Stimulated activated CD4-positive, alpha-beta T cell treated with anti-CD3 and anti-CD28 coated beads, TNF-alpha, amount 100 ng/mL, for 4 hours (primary cell): Measurements from ENCODE around the gene TCEA3.
A peak's percentile ranks its signal among the peaks of the same experiment; 100 is the strongest.
"Not testable (repeated sequence)": the region's sequence is repeated elsewhere in the genome, so short reads cannot be mapped to it uniquely, and the experiment has no call there.

Experiments used
- DNase-seq, 3 experiments: peaks; one replicate each; pipeline ENCODE4 v3.0.0-alpha.2; 2020; ENCODE audit warnings: low read depth in 3 of 3

Gene TCEA3

DNA sequence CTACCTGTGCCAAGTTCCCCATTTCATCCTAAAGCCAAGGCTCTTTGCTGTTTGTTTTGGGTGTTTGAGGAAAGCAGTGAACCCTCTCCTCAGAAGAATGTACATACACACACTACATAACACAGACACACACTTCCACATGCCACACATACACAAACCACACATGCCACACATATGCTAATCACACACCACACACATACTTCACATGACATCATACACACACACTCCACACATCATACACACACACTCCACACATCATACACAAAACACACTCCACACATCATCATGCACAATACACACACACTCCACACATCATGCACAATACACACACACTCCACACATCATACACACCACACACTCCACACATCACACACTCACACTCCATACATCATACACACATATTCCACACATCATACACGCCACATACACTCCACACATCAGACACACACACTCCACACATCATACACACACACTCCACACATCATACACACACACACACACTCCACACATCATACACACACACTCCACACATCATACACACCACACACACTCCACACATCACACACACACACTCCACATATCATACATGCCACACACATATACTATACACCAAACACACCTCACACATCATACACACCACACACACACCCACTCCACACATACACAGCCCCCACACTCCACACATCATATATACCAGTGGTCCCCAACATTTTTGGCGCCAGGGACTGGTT is 32.3 kb downstream of the TCEA3 start:
- DNase-seq, result no peak

DNA sequence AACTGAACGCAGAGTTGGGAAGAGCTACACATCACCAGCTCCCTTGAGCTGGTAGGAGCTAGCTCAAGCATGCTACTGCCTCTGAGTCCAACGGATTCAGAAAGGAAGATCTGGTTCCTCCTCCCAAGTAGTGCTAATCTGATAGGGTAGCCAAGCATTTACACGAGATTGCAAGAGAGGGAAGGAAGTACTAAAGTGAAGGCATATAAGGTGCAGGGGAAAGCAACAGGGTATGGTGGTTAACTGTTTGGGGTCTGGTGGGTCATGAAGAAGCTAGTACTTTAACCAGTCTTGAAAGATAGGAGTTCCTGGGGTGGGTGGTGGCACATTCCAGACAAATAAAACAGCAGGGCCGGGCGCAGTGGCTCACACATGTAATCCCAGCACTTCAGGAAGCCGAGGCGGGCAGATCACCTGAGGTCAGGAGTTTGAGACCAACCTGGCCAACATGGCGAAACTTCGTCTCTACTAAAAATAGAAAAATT is 34.7 kb downstream of the TCEA3 start:
- no peak for DNase-seq

DNA sequence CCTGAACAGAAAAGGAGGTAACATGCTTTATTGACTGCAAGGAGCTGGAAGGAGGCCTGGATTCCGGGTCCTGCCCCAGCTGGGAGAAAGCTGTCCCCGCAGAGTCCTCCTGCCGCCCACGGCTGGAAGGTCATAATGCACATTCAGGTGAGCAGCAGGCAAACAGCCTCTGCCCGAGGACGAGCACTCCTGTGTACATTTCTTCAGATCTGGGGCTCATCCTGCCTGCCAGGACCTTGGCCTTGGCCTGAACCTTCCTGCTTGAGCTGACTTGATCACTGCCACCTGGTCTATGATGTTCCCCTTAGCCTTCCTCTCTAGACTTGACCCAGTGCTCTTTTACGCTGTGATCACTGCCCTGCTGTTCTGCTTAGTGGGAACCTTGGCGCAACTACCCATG is 37.1 kb downstream of the TCEA3 start:
- DNase-seq, result no peak

DNA sequence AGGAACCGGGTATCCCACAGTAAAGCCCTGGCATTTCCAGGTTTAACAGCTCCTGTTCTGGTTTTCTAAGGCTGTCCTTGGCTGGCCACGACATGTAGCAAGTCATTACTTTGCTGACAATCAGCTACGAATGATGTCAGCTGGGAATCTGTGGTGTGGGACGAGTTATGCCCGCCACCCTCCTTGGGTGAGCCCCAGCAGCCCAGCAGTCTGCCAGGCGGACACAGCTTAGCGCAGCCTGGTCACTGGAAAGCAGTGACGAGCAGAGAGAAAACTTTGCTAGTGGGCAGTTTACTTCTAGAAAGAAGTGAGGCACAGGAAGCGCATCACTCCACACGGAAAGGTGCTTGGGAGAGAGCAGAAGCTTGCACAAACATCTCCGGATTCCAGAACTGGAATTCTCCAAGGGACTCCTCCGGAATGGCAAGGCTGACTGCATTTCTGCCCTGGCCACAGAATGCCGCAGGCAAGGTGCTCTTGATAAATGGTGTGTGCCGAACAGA is 39.4 kb downstream of the TCEA3 start:
- no peak for DNase-seq

DNA sequence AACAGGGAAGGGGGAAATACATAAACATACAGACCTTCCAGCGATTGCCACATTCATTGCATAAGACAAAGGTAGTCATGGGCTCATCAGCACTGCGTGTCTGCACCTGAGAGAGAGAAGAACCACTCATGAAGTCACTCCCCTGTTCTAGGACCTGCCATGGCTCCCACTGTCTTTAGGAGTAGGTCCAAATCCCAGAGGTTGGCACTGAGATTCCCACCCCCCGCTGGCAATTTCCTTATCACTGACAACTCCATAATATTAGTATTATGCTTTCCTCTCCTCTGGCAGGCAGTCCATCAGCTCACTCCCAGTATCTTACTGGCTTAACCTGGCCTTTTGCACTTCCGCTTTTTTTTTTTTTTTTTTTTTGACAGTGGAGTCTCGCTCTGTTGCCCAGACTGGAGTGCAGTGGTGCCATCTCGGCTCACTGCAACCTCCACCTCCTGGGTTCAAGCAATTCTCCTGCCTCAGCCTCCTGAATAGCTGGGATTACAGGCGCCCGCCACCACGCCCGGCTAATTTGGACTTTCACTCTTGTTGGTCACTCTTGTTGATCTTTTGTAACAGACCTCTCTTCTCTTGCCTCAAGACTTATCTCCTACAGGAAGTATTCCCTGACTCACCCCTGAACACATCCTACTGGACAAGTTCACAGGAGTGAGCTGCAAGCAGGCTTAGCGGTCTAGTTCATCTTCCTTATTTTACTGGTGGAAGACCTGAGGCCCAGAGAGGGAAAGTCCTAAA is 40.1 kb downstream of the TCEA3 start:
- DNase-seq, result no peak

DNA sequence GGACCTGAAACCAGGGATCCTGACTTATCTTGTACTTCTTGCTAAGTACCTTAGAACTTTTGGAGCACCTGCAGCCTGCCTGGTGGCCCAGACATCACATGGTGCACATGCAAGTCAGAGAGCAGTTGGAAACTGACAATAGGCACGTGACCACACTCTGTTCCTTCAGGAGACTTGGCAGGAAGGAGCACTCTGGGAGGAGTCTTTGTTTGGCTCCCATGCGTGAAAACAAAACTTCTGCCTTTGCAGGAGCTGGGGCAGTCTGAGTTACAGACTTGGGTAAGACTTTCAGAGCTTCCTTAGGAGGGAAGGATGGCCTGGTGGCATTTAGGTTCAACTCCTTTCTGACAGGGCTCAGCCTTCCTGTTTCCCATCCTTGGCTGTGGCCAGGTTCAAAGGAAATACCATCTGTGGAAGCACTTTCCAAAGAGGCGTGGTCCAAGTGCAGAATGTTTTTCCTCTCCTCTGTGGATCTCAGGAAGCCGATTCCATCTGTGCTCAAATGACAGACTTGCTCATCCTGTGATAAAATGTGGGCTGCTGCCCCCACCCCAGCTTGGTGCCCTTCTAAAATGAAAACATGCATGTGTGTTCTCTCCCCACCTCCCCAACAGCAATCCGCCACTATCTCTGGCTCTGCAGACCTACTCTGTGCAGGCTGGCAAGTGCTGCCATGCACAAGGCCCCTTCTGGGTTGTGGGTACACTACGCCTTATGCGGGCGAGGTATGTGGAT is 40.8 kb downstream of the TCEA3 start:
- no peak for DNase-seq

DNA sequence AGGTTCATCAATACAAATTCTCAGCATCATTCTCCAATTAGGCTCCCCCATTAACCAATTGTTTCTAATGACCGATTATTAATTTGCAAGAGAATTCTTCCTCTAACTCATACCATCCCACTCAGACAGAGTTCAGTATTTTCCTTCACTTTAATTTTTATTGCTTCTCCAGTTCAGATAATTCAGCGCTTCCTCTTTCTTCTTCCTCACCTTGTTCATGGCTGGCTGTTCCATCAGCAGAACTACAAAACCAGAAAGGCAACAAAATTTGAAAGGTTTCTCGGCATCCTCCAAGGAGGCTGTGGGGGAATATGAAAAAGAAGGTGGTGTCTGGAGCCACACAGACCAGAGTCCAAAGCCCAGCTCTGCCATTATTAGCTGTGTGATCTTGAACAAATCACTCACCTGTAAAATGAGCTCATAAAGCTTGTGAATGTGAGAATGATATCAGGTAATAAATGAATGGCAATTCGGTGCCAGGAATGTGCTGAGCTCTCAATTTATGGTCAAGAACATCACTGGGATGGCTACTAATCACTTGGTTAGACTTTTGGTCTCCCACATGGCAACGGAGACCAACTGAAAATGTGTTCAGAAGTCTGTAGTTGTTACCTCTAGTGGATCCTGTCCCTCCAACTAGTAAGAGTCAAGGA is 43.2 kb downstream of the TCEA3 start:
- no peak for DNase-seq

DNA sequence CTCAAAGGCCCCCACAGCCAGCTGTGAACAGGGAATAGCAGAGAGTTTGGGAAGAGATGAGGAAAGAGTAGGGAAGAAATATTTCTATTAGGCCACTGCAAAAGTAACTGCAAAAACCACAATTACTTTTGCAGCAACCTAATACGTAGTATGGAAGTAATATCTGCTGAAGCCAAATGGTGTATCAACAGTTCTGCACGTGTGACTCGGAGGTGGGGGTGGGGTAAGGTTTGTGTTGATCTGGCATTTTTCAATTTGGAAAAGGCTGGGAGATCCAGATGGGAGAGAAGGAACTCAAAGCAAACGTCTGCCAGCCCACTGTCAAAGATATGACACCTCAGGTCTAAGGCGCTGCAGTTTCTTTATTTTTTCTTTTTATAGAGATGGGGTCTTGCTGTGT is 43.8 kb downstream of the TCEA3 start:
- no peak for DNase-seq

DNA sequence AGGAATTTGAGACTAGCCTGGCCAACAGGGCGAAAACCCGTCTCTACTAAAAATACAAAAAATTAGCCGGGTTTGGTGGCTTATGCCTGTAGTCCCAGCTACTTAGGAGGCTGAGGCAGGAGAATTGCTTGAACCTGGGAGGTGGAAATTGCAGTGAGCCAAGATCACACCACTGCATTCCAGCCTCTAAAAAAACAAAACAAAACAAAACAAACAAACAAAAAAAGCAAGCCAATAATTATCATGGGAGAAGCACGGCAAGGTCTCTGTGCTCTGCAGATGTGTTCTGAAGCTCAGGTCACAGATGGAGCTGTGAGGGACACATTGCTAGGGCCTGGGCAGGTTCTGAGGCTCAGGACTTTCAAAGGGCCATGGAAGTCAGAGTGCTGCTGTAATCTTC is 44.3 kb downstream of the TCEA3 start:
- not testable (repeated sequence) for DNase-seq

DNA sequence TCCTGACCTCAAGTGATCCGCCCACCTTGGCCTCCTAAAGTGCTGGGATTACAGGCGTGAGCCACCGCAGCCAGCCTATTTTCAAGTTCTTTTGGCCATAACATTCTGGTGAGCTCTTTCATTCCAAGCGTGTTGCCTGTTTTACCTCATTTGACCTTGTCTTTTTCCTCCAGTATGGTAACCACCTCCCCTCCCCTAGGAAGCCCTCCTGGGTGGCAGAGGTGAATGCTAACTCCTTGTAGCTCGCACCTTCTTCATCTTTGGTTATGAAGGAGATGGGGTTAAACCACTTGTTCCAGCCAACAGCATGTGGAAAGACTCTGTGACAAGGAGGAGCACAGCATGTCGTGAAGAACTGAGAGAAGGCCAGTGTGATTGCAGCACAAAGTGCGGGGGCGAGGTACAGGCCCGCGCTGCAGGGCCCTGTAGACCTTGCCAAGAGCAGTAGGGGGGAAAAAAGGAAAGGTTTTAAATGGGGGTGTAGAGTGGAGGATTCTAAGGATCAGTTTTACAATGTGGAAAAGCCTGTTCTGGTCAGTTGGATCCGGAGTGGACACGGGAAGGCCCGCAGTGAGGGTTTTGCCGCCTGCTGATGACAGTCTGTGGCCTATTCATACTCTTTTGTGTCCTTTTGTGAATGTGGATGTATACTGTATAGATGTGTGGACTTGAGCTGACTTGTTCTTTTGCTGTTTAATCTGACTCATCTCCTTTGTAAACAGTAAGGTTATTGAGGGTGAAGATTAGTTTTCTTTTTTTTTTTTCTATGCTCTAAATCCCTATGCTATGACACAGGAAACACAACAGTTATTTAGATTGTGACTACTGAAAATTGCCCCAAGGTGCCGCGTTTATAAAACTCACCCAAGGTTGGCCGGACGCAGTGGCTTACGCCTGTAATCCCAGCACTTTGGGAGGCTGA is 47.4 kb downstream of the TCEA3 start:
- DNase-seq, result no peak

DNA sequence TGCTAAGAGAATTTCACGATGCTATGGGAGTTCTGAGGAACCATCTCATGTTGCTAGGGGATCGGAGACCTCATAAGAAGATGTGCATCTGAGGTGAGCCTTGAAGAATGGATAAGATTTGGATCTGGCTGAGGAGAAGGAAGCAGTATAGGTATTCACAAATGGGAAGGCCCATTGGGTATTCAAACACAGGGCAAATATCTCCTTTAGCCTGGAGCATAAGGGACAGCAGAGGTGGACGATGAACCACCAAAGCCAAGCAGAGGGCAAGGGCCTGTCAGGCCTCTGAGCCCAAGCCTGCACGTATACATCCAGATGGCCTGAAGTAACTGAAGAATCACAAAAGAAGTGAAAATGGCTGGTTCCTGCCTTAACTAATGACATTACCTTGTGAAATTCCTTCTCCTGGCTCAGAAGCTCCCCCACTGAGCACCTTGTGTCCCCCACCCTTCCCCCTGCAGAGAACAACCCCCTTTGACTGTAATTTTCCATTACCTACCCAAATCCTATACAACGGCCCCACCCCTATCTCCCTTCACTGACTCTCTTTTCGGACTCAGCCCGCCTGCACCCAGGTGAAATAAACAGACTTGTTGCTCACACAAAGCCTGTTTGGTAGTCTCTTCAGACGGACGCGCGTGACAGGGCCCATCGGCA is 50.3 kb downstream of the TCEA3 start:
- DNase-seq, result not testable (repeated sequence)

DNA sequence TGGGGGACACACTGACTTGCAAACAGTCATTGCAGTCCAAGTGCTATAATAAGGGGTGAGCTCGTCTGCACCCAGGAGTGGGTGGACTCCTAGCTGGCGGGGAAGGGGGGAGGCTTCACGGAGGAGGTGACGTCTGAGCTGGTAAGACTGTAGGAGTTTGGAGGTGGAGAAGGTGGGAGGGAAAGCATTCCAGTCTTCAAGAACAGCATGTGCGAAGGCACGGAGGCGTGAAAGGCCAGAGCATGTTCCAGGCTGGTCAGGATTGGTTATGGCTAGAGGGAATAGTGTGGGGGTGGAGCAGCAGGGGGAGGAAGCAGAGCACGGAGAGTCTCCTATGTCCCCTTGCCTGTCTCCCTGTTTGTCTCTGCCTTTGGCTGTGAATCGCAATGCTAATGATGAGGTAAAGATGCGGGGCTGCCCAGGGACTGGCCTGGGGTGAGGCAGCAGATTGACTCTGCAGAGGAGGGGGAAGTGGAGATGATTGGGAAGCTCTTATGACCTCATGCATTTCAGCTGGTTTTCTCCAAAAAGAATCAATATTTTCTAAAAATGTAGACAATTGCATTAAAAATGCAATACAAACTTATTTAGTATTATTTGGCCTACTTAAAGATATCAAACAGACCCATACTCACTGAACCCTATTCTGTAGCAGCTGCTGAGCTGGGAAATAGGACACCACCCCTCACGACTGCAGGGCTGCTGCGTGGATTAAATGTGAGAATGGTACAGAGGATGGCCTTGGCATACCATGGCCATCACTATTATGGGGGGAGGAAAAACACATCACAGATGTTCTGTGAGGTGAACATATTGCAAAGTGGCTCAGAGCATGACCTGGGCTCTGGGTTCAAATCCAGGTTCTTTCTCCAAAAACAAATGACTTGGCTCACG is 52.3 kb downstream of the TCEA3 start:
- DNase-seq, result no peak

DNA sequence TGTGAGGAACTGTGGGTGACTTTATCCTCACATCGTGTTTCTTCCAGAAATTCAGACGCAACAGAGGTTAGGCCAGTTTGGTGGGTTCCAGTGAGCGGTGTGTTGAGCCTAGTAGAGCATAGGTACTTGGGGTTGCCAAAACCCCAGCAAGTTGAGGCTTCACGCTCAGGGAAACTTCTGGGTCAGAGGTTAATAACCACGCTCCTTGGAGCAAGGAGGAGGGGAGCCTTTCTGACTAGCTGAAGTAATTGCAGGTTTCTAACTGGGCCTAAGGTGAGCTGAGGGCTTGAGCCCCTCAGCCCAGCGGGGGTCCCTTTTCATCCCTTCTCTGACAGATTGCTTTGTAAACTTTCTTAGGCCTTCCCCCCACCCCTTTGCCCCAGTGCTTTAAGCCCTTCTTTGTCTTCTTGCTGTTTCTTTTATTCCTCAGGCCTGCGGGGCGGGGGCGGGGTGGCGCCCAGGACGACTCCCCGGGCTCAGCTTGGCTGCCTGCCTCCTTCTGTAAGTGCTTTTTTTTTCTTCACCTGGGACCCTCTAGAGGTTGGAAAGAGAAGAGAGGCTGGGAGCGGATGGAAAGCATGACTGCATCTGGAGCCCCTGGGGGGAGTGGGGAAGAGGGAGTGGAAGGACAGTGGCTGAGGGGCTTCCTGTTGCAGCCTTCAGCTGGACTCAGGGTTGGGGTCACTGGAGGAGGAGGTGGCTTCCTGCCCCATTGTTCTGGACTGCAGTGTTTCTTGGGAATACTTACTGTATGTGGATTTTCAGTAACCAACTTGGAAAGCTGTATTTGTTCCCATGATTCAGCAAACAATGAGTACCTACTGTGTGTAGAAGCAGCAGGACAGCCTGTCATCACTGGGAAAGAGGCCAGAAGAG is 53.6 kb downstream of the TCEA3 start:
- no peak for DNase-seq

DNA sequence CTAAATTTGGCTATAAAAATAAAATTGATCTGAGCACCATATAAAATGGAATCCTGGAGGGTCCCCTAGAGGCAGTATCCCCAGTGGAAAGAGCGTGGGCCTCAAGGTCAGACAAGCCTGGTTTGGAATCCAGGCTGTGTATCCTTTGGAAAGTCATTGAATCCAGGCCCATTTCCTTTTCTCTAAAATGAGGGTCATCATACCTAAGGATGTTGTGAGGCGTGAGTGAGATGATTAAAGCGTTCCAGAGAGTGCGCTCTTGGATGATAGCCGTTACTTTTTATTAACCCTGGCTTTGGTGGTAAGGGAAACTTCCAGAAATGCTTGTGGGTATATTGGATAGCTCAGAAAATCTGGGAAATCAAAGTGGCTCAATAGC is 54.2 kb downstream of the TCEA3 start:
- DNase-seq, result no peak

DNA sequence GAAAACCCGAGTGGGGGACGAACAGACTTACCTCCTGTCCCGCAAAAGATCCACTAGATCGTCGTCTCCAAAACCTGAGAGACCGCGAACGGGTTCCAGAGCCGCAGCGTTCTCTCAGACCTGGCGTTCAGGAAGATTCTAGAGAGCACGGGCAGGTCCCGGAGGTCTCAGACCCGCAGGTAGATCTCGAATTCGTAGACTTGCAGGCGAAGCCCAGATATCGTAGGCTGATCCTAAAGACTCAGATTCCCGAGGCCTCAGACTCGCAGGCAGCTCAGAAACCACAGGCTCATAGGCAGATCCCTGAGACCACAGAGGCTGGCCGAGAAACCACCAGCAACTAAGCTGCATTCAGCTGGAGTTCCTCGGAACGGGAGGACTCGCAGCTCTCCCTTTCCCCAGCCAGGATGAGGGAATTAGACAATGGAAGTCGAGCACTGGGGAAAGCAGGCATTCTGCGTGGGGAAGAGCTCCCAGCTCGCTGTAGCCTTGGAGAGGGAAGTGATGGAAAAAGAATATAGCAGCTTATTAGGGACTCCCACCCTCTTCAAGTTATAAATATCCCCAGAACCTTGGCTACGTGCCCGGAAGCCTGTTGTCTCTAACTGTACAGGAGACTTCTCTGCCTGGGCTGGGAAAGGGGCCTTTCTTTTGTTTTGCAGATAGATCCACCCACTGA is 55.1 kb downstream of the TCEA3 start, which contains the start of gene ZNF436:
Gene ZNF436, minus strand, starts transcription at position 502 of the 679 bp plus-strand sequence. CDS start 1,831 bp downstream, outside the sequence.
- DNase-seq, result peak in 1 of 3 experiments; percentile 12

DNA sequence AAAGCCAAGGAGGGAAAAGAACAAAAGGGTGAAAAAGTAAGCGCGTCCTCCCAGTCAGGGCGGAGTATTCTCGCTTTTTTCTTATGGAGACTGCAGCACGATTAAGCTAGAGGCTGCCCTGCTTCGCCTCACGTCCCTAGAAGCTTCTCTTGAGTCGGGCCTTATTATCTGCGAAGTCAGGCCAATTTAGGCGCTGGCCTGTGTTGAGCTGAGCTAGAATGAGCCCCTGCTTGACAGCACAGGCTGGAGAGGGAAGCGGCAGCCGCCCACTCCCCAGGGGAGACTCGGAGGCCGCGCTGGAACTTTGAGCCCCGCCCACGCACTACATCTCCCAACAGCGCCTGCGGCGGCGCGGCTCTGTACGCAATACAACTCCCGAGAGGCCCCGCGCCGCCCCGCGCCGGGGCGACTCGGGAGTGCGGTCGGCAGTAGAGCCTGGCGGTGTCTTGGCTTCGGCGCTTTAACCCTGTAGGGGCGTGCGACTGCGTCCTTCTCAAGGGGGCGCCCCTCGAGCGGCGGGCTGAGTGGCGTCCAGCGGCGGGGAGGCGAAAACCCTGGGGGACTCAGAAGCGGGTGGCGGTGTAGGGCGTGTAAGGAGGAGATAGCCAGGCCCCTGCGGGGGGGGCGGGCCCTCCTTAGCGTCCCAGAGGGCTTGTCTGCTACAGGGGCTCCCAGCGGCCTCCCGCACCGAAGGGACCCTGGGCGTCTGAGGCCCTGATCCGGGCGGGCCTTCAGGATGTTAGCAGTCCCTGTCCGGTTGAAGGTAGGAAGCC is 55.8 kb downstream of the TCEA3 start:
- peak; percentile 77 to 84 (median 83) for DNase-seq
